ENCODE results near the gene PLA2G2F. TPM values are rescaled to one million over a fixed set of nuclear protein-coding genes. Genes with fewer than 3 reads are reported as not detected.

Gene PLA2G2F, protein sequence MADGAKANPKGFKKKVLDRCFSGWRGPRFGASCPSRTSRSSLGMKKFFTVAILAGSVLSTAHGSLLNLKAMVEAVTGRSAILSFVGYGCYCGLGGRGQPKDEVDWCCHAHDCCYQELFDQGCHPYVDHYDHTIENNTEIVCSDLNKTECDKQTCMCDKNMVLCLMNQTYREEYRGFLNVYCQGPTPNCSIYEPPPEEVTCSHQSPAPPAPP
- not detected for polyA plus RNA-seq (ENCODE audit: insufficient read length)

DNA sequence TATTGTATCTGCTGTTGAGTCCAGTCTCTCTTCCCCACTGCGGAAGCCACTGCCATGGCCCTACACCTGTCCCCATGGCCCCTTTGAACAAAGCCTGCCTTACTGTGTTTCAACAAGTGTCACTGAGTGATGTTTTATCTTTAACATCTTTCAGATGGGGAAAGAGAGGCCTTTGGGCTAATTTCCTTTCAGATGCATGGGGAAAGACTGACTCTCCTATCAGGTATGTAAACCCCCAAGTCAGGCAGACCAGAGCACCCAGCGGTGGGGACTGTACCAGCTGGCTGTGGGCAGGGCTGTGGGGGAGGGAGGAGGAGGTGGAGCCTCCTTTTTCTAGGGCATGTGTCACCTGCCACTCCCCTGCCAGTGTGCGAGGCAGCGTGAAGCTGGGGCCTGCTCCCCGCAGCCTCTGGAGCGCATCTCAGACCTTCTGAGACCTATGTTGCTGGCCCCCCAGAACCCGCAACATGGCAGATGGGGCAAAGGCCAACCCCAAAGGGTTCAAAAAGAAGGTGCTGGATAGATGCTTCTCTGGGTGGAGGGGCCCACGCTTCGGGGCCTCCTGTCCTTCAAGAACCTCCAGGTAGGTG lies at the start of gene PLA2G2F:
Gene PLA2G2F, plus strand, starts transcription at position 363 of the 590 bp plus-strand sequence. Its CDS starts 105 bp downstream, at position 468.
- DNase-seq (ENCODE audit: low read depth), result no peak

DNA sequence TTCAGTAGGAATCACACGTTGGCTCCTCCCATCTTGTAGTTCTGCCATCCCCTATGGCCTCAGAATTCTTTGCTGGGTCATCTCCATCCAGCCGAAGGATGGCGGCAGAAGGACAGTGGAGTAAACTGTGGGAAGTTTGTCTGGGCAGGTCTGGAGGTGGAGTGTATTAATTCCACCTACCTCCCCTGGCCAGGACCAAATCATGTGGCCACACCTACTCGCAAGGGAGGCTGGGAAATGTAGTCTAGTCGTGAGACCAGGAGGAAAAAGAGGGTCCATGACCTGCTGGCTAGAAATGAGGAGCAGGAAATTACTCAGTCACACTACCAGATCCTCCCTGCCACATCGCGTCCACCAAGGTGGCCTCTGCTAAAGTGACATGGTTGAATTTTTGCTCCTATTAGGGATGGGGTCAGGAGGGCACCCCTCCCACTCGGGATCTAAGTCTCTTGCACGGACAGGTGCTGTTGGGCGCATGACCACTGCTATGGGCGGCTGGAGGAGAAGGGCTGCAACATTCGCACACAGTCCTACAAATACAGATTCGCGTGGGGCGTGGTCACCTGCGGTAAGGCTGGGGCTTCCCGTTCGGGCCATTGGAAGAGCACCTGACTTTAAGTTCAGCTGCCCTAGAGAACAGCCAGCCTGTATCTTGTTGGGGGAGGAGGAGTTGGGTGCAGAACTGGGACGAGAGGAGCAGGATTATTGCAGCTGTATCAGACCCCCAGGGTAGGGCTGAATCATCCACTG lies 49.6 kb upstream of the PLA2G2F start:
- DNase-seq (ENCODE audit: low read depth), result no peak

DNA sequence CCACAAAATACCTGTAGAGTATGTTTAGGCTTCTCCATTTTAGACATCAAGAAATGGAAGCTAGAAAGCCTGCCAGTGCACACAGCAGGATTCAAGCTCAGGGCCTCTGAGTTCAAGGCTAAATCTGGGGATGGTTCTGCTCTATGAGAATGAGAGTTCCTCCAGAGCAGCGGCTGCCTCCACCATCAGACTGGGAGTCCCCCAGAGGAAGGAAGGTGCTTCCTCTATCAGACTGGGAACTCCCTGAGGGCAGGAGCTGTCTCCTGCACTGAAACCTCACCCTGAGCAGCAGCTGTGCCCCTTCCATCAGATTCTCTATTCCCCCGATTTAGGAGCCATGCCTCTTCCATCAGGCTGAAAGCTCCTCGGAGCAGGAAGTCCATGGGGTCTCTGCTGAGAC lies 49.0 kb upstream of the PLA2G2F start:
- DNase-seq (ENCODE audit: low read depth), result no peak

DNA sequence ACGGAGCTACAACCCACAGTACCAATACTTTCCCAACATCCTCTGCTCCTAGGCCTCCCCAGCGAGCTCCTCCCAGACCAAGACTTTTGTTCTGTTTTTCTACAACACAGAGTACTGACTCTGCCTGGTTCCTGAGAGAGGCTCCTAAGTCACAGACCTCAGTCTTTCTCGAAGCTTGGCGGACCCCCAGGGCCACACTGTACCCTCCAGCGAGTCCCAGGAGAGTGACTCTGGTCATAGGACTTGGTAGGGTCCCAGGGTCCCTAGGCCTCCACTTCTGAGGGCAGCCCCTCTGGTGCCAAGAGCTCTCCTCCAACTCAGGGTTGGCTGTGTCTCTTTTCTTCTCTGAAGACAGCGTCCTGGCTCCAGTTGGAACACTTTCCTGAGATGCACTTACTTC lies 48.5 kb upstream of the PLA2G2F start:
- DNase-seq (ENCODE audit: low read depth), result no peak

DNA sequence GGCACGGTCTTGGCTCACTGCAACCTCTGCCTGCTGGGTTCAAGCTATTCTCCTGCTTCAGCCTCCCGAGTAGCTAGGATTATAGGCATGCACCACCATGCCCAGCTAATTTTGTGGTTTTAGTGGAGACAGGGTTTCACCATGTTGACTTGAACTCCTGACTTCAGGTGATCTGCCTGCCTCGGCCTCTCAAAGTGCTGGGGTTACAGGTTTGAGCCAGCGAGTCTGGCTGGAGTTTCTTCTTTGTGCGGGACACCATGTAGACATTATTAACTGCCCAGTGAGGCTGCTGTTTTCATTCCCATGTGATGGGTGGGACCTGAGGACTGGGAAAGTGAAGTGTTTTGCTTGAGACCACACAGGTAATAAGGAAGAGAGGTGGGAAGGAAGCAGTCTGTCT lies 45.8 kb upstream of the PLA2G2F start:
- no peak for DNase-seq (ENCODE audit: low read depth)

DNA sequence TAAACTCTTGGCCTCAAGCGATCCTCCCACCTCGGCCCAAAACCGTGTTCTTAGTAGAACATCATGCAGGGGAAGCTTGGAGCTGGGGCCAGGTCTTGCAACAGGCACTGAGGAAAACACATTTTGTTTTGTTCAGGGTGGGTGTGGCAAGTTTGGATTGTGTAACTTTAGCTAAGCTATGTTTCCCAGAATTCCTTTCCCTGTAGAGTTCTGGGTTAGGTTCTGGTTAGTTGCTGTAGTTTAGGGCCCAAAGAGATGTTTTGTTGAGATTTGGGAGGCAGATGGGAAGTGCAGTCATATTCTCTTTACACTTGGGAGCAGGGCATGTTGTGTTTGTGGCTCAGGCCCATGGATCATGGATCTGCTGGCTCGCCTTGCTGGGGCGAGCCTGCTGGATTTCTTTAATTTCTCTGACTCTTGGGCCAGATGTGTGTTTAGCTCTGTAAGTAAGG lies 45.2 kb upstream of the PLA2G2F start:
- no peak for DNase-seq (ENCODE audit: low read depth)

DNA sequence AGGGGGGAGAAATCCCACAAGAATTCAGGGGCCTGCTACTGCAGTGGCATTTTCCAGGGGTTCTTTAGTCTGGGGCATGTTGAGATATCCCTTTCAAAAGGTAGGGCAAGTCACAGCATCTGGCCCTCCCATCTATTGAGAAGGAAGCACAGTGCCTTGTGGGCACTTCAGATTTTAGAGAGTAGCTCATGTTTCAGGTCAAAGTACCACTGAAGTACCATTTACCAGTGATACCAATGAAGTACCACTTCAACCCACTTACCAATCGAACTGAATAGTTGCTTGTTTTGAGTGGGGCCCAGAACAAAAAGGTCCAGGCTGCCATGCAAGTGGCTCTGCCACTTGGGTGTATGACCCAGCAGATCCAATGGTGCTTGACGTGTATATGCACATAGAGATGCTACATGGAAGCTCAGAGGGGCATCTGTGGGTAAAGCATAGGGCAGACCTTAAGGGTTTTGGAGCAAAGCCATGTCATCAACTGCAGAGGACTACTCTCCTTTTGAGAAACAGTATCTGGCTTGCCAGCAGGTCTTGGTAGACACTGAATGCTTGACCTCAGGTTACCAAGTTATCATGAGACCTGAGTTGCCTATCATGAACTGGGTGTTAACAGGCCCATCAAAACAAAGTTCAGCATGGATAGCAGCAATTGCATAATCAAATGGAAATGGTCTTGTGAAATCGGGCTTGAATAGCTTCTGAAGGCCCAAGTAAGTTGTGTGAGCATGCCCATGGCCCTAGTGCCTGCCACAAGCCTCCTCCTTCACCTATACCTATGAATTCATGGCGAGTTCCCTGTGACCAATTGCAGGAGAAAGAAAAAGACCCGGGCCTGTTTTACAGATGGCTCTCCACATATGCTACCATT lies 43.3 kb upstream of the PLA2G2F start:
- no peak for DNase-seq (ENCODE audit: low read depth)

DNA sequence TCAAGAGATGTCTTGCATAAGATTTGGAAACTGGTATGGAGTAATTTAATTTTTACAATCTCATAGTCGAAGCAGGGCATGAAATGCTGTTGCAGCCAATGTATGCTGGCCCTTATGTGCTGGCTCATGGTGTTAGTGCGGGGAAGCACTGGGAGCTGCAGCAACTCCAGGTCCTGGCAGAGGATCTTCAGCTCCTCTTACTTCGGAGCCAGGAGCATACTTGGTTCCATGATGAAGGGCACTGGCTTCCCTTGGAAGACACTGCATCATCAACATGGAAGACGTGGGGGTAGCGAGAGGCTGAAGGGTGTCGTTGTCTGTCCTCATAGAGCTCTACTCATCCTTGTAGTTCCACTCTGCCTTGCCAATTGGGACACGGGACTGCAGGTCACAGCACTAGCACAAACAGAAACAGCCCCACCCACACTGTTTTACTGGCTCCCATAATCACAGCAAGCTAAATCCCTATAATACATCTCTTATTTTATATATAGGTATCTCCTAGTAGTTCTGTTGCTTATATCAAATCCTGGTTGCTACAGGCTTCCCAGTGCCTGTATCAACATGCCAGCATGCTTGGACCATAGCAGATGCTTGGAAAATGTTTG lies 42.2 kb upstream of the PLA2G2F start:
- no peak for DNase-seq (ENCODE audit: low read depth)

DNA sequence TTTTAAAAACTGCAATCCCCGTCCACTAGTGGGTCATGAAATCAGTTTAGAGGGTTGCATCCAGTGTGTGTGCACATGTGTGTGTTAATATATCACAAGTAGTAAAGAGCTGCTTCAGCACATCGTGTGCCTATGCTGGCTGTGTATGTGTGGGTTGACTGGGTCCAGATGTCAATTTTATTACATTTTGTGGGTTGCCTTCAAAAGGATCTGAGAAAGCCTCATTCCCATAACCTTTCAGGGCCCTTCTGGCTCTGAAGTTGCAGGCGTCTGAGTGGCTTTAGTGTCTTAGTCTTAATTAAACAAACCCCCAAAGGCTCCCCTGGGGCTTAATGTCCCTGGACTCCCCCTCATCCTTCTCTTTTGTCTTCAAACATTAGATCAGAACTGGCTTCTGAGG lies 39.6 kb upstream of the PLA2G2F start:
- DNase-seq (ENCODE audit: low read depth), result no peak

DNA sequence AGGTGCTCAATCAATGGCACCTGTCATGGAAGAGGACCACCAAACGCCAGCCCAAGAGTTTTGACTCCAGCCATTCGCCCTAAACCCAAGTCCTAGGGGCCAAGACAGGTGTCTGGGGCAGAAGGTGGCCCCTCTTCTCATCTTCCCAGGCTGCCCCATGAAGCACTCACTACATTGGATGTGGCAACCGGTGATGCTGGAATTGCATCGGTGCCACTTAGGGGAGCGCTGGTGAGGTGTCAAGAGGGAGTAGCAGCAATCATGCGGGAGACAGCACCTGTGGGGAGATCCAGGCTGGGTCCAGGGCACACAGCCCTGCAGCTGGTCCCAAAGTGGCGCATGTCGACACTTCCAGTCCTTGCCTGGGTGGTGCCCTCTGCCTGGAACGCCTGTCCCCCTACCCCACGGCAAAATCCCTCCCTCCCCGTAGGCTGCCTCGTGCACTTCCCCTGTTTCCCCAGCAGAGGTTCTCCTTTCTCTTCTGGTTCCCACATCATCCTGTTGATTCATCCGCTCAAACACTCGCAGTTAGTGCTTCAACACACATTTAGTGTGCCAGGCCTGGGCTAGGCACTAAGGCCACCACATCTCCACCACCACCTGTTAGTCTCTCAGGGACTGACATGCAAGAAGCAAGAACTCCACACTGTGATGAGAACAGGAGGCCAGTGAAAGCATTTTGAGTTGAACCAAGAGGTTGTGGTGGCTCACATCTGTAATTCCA lies 38.3 kb upstream of the PLA2G2F start:
- DNase-seq (ENCODE audit: low read depth), result no peak

DNA sequence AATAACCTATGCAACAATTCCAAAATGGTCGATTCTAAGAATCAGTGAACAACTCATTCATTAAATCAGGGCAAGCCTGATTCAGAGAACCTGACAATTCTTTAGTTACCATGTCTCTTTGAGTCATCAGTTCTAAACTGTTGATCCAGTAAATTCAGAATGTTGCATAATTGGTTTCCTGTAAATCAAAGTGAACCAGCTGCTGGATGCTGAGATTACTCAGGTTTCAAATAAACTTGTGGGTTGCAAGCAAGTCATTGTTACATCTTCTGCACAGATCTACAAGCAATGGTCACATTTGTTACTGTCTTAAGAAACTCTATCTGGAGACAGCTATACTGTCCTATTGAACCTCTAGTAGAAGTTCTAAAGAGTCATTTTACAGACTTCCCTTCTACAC lies 36.2 kb upstream of the PLA2G2F start:
- no peak for DNase-seq (ENCODE audit: low read depth)

DNA sequence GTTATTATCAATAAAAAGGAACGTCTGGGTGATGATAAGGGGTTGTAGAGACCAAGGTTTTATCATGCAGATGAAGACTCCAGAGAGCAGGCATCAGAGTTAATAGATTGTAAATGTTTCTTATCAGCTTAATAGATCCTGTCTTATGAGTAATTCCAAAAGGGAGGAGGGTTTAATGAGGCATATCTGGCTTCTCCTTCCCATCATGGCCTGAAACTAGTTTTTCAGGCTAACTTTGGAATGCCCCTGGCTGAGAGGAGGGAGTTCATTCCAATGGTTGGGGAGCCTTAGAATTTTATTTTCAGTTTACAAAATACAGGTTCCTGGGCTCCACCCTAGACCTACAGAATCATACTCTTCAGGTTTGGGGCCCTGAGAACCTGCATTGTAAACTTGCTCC lies 33.3 kb upstream of the PLA2G2F start:
- no peak for DNase-seq (ENCODE audit: low read depth)

DNA sequence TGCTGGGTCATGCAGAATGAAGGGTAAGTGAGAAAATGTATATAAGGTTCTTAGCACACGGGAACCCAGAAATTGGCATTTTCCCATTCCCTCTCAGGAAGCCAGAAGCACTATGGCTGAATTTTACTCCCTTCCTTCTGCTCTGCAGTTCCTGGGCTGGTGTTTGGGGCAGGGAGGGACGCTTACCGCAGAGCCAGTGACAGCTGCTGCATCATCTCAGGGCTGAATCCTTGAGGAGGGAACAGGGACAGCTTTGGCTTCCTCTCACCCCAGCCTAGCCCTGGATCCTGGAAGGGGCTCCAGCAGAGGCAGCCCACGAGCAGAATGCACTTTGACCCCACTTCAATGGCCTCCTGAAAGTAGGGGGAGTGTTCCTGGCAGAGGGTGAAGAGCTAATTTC lies 31.8 kb upstream of the PLA2G2F start:
- no peak for DNase-seq (ENCODE audit: low read depth)

DNA sequence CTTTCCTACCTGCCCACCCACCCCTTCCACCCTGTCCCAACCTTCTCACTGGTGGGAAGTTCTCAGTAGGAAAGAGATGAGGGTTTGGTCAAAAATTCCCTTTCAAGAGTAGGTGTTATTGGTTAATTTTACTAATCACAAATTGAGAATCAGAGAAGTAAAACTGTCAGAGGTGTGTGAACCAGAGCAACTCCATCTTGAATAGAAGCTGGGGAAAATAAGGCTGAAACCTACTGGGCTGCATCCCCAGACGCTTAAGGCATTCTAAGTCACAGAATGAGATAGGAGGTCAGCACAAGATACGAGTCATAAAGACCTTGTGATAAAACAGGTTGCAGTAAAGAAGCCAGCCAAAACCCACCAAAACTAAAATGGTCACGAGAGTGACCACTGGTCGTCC lies 31.3 kb upstream of the PLA2G2F start:
- DNase-seq (ENCODE audit: low read depth), result no peak

DNA sequence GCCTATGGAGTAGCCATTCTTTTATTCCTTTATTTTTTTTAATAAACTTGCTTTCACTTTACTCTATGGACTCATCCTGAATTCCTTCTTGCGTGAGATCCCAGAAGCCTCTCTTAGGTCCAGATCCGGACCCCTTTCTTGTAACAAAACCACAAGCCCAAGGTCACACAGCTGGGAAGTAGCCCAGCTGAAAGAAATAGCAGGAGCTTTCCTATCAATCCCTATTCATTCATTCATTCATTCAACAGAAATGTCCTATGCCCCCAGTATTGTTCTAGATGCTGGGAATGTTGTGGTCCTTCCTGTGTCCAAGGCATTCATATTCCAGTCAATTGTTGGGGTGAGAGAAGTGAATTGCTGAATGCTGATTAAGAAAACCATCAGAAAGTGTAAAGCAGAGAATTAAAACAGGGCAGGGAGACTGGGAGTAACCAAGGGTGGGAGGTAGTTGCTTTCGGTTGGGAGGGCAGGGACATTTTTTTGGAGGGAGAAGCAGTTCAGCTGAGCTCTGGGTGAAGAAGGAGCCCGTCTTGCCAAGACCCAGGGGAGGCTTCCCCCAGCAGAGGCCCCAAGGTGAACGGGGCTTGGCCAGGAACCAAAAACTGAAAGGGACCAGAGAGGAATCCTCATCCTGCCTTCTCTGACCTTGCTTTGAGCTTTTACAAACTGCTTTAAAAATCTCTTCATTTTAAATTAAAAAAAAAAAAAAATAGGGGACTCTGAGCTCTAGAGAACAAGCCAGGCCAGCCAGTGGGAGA lies 30.6 kb upstream of the PLA2G2F start:
- no peak for DNase-seq (ENCODE audit: low read depth)

DNA sequence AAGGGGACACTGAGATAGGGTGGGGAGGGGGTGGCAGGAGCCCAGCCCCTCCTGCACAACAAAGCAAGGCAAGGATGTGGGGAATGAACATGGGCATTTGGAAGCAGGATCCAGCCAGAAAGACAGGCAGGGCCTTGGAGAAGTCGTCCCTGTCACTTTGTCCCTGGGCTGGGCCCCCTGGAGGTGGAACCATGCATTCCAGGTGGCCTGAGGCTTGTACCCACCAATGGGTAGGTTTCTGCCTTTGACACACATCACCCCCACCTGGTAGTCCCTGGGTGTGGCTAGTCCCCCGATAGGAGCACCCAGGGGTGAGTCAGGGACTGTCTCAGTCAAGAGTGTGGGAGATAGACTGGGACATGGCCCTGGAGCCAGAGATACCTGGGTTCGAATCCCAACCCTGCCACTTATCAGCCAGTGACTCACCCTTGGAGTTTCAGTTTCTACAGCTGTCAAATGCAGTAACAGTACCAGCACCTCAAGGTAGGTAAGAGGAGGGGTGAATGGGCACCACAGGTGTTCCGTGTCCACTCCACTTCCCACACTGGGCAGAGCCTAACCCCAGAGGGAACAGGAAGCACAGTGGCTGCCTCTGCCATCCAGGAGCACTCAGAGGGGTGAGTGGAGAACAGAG lies 29.8 kb upstream of the PLA2G2F start:
- DNase-seq (ENCODE audit: low read depth), result no peak

DNA sequence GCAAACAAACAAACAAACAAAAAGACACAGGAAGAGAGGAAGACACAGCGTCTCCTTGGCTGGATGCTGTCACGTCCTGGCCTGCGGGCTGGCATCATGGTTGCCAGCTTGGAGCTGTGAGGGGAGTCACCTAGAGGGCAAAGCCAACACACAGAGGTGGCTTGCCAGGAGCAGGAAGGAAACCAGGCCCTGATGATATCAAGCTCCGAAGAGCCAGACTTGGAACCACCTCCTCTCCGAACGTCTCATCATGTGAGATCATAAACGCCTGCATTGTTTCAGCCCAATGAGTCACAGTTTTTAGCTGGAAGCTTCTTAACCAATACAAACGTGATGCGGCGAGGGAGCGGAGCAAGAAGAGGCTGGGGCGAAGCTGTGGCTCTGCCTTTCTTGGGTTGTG lies 28.4 kb upstream of the PLA2G2F start:
- no peak for DNase-seq (ENCODE audit: low read depth)

DNA sequence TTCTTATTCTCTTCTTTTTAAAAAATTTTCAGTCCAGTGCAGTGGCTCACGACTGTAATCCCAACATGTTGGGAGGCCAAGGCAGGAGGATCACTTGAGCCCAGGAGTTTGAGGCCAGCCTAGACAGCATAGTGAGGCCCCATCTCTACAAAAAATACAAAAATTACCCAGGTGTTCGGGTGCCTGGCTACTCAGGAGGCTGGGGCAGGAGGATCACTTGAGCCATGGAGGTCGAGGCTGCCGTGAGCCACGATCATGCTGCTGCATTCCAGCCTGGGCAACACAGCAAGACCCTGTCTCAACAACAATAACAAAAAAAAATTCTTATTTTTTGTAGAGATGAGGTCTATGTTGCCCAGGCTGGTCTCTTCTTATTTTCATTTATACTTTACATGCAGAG lies 27.7 kb upstream of the PLA2G2F start:
- DNase-seq (ENCODE audit: low read depth), result no peak

DNA sequence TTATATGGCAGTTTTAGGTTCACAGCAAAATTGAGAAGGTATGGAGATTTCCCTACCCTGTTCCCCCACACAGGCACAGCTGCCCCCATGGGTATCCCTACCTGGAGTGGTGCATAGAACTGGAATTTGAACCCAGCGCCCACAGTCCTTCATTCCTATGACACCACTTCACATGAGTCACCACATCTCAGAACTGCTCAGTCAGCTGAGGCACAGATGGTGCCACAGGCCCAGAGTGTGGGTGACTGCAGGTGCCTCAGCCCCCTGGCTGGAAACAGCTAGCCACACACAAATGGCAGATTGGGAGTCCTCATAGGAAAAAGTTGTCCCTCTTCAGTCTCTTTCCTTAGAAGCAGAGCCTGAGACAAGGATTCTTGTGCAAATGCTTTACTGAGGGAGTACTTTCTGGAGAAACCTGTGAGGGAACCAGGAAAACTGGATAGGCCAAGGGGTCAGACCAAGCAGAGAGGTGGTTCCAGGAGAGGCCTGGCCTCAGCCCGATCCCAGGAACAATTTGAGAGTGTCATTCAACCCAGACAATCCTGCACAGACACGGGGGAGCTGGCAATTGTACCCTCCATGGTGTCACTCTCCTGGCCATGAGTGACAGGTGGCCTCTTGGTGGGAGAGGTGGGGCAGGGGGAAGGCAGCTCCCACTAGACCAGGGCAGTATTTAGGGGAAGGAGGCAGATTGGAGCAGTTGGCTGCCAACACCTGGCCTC lies 26.7 kb upstream of the PLA2G2F start:
- no peak for DNase-seq (ENCODE audit: low read depth)
